Stimulated activated CD4-positive, alpha-beta T cell treated with anti-CD3 and anti-CD28 coated beads, TNF-alpha, amount 100 ng/mL, for 4 hours (primary cell): ENCODE data around the gene EEPD1.
A peak's percentile ranks its signal among the peaks of the same experiment; 100 is the strongest.
"Not testable (repeated sequence)": the region's sequence is repeated elsewhere in the genome, so short reads cannot be mapped to it uniquely, and the experiment has no call there.

Experiments used
- DNase-seq, 3 experiments: peaks; one replicate each; pipeline ENCODE4 v3.0.0-alpha.2; 2020; ENCODE audit warnings: low read depth in 3 of 3

The EEPD1 gene

GRCh38 chr7:36128448-36129047 is 24.5 kb upstream of the EEPD1 start:
- no peak for DNase-seq

GRCh38 chr7:36129048-36129534 is 24.0 kb upstream of the EEPD1 start:
- DNase-seq, result no peak

- no peak for DNase-seq
Observed at GRCh38 chr7:36130236-36130945, 22.7 kb upstream of the EEPD1 start.

- no peak for DNase-seq
Observed at GRCh38 chr7:36131026-36131425, 22.0 kb upstream of the EEPD1 start.

- no peak for DNase-seq
Observed at GRCh38 chr7:36131499-36131898, 21.6 kb upstream of the EEPD1 start.

GRCh38 chr7:36132012-36132411 is 21.0 kb upstream of the EEPD1 start:
- no peak for DNase-seq

- DNase-seq, result no peak
Observed at GRCh38 chr7:36135700-36136099, 17.4 kb upstream of the EEPD1 start.

- no peak for DNase-seq
Observed at GRCh38 chr7:36137258-36137657, 15.8 kb upstream of the EEPD1 start.

GRCh38 chr7:36137754-36138153 is 15.3 kb upstream of the EEPD1 start:
- DNase-seq, result no peak

- no peak for DNase-seq
Observed at GRCh38 chr7:36138209-36138608, 14.8 kb upstream of the EEPD1 start.

- DNase-seq, result no peak
Observed at GRCh38 chr7:36141351-36141750, 11.7 kb upstream of the EEPD1 start.

GRCh38 chr7:36141850-36142249 is 11.2 kb upstream of the EEPD1 start:
- no peak for DNase-seq

- no peak for DNase-seq
Observed at GRCh38 chr7:36144189-36144588, 8.9 kb upstream of the EEPD1 start.

- no peak for DNase-seq
Observed at GRCh38 chr7:36145686-36146085, 7.4 kb upstream of the EEPD1 start.

- DNase-seq, result no peak
Observed at GRCh38 chr7:36147361-36147760, 5.7 kb upstream of the EEPD1 start.

GRCh38 chr7:36148422-36149065 is 4.5 kb upstream of the EEPD1 start:
- no peak for DNase-seq

GRCh38 chr7:36149240-36149639 is 3.8 kb upstream of the EEPD1 start:
- DNase-seq, result not testable (repeated sequence)

GRCh38 chr7:36149694-36150452 is 3.2 kb upstream of the EEPD1 start:
- no peak for DNase-seq

- DNase-seq, result no peak
Observed at GRCh38 chr7:36151921-36152755, 916 bp upstream of the EEPD1 start.

GRCh38 chr7:36153571-36154097 is 580 bp downstream of the EEPD1 start:
- DNase-seq, result peak in 2 of 3 experiments; percentile 21 to 22
